ENCODE measurements around the gene TEX22.
A peak's percentile ranks its signal among the peaks of the same experiment; 100 is the strongest.

TEX22 gene

GRCh38 chr14:105439710-105440553, 41.6 kb downstream of the TEX22 start:
- no peak for DNase-seq (ENCODE audit: low read depth in 2 of 2)

DNA sequence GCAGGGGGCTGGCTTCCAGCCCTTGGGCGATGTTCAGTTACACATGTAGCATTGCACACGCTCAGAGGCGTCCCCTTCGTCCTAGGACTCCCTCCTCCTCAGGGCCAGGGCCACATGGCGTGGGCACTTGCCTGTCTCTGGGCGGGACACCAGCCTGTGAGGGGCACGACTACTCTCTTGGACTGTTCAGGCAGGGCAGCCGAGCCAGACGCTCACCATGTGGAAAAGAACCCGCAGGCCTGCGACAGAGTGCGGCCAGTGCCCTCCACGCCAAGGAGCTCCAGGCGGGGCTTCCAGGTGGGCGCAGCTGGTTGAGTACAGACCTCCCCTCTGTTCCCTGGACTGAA, 42.2 kb downstream of the TEX22 start:
- DNase-seq (ENCODE audit: low read depth in 2 of 2), result no peak

GRCh38 chr14:105440992-105441391, 42.7 kb downstream of the TEX22 start:
- no peak for DNase-seq (ENCODE audit: low read depth in 2 of 2)

DNA sequence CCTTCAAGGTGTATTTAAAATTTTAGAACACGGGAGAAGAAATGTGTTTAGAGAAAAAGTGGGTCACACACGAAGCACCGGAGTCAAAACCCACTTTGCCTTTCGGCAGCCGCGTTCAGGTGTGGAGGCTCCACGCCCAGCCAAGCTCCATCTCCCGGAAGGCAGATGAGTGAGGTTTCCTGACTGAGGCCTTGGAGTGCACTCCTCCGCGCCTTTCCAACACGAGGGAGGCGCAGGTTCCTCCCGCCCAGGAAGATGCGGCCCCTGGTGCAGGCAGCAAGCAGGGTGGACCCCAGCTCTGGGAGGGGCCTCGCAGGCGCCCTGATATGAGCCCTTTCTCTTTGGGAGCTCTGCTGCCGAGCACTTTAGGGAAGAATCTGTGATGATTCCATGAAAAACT, 43.8 kb downstream of the TEX22 start:
- DNase-seq (ENCODE audit: low read depth in 2 of 2), result no peak

DNA sequence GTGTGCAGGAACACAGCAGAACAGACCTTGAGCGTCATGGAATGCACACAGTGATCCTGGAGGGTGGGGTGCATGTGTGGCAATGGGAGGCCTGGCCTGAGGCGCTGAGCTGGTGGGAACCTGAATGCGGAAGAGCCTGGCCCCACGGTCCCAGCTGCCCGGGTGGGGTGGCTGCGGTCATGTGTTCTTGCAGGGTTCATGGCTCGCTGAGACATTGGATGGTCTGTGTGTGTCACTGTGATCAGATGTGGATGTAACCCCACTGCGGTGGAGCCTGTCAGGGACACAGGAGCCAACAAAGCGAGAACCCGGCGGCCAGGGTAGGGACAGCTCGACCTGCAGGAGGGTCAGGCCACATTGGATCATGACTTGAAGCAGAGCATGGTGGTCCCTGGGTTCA, 44.5 kb downstream of the TEX22 start:
- no peak for DNase-seq (ENCODE audit: low read depth in 2 of 2)

DNA sequence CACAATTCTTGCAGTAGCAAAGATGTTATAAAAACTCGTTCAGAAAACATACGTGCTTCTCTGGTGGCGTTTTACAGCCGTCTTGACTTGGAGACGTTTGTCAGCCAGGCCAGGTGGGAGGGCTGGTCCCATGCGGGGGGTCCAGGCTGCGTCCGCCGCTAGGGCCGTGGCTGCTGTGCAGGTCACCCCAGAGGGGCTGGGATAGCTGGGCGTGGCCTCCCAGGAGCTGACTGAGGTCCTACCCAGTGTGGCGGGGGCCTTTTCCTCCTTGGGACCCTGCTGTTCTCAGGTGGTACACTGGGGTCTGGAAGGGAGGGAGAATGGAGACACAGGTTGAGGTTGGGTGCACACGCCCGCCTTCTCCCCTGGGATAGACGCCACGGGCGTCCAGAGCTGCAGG, 46.5 kb downstream of the TEX22 start:
- no peak for DNase-seq (ENCODE audit: low read depth in 2 of 2)

DNA sequence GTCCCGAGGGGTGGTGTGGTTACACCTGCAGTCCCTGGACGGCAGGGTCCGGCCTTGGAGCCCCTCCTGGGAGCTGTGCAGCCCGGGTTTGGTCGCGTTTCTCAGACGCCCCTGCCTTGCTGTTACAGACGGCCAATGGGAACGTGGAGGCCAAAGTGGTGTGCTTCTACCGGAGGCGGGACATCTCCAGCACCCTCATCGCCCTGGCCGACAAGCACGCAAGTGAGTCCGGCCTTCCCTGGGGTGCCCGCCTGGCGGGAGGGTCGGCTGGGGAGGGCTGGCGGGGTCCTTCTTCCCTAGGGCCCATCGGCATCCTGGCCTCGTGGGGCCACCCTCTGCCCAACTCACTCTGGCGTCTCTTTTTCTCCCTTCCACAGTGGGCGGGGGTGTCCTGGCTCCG, 47.0 kb downstream of the TEX22 start:
- DNase-seq (ENCODE audit: low read depth in 2 of 2), result no peak

GRCh38 chr14:105445901-105446845, 47.8 kb downstream of the TEX22 start:
- DNase-seq (ENCODE audit: low read depth in 2 of 2), result no peak

DNA sequence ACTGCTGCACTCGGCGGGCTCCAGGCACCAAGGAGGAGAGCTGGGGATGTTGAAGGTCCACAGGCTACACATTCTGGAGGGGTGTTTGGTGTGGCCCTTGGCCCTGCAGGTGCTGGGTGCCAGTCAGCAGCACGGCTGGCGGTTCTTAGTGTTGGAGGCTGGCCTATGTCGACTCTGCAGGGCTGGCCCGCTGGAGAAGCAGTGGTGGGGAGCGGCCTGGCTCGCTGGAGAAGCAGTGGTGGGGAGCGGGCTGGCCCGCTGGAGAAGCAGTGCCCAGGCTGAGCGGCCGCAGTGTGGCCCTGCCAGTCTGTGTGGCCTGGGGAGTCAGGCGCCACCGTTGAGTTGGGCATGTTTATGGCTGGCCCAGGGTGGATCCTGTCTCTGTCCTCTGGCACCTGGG, 48.6 kb downstream of the TEX22 start:
- no peak for DNase-seq (ENCODE audit: low read depth in 2 of 2)

DNA sequence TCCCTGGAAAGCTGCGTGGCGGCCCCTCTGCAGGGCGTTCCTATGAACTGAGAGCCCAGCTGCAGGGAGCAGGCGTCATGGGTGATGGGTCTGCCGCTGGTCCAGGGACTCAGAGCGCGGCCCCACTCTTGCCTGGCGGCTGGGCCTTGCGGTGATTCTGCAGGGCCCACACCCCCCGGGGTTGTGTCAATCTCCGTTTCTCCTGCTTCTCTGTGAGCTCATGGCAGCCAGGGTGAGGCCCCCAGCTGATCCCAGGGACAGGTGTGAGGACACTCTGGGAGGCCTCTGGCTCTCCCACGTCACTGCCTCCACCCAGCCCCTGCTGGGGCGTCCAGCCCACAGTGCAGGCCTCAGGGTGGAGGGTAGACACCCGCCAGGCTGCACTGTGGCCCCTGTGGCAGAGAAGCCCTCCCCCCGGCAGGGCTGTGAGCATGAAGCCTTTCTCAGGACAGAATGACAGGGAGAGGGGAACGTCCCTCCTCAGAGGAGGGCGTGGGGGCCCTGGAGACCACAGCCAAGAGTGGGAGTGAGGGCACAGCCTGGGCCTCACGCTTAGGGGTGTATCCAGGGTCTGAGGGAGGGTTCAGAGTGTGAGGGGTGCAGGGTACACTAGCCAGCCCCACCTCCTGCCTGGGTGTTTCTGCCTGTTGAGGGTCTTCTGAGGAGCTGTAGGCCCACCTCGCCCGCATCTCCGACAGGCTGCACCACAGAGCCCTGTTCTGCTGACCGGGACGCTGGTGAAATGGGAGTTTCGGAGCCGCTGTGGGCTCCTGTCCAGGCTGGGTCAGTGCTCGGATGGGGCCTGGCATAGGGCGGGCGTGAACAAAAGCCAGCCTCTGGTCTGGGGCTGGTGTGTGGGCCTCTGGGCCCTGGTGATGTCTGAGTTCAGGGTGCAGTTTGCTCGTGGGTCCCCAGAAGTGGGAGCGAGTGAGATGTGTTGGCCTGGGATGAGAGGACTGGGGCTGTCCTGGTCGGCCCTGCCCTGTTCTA, 49.6 kb downstream of the TEX22 start:
- no peak for DNase-seq (ENCODE audit: low read depth in 2 of 2)

GRCh38 chr14:105448706-105449111, 50.4 kb downstream of the TEX22 start:
- peak; percentile 30 to 56 for DNase-seq (ENCODE audit: low read depth in 2 of 2)

- DNase-seq (ENCODE audit: low read depth in 2 of 2), result no peak
These were observed 51.2 kb downstream of the TEX22 start for GRCh38 chr14:105449276-105450122.

DNA sequence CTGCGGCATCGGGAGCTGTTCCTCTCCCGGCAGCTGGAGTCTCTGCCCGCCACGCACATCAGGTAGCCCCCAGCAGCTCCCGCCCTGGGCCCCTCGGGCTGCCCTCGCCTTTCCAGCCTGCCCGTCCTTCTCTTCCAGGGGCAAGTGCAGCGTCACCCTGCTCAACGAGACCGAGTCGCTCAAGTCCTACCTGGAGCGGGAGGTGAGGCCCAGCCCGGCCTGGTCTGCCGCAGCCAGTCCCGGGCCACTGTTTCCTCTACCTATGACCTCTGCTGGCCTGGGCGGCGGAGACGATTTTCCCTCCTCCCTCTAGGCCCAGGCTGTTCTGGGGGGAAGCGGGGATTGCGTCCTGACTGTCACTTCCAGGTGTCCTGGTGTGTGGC, 51.8 kb downstream of the TEX22 start:
- no peak for DNase-seq (ENCODE audit: low read depth in 2 of 2)

DNA sequence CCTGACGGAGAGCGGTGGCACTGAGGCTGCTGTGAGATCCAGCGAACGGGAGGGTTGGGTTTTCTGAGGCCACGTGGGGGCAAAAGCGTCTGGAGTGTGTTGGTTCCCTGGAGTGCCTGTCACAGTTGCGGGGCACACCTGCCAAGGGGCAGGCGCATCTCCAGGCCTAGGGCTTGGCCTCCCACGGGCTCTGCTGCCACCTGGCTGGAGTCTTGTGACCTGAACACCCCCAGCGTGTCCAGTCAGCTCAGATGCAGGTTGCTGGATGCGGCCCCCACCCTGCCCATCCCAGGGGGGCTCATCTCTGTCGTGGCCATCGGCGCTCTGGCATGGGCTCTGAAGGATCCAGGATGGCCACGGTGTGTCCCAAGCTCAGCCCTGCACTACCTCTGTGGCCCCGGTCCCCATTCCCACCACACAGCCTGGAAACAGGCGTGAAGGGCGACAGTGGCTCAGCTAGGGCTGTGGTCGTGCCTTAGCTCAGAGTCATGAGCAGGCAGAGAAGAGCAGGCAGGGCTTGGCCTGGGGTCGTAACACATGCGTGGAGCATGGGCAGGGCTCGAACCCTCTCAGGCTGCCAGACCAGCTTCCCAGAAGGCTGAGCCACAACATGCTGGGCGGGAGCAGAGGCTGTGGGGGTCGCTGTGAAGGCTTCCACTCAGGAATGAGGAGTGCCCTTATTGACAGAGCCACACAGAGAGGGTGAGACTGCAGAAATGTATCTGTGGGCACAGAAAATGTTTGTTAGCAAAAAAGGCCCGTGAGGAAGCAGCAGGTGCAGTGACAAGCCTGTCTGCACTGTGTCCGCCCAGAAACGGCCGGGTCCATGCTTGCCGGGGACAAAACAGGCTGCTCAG, 52.8 kb downstream of the TEX22 start:
- no peak for DNase-seq (ENCODE audit: low read depth in 2 of 2)

GRCh38 chr14:105452963-105453362, 54.6 kb downstream of the TEX22 start:
- DNase-seq (ENCODE audit: low read depth in 2 of 2), result no peak

GRCh38 chr14:105453847-105454246, 55.5 kb downstream of the TEX22 start:
- no peak for DNase-seq (ENCODE audit: low read depth in 2 of 2)

DNA sequence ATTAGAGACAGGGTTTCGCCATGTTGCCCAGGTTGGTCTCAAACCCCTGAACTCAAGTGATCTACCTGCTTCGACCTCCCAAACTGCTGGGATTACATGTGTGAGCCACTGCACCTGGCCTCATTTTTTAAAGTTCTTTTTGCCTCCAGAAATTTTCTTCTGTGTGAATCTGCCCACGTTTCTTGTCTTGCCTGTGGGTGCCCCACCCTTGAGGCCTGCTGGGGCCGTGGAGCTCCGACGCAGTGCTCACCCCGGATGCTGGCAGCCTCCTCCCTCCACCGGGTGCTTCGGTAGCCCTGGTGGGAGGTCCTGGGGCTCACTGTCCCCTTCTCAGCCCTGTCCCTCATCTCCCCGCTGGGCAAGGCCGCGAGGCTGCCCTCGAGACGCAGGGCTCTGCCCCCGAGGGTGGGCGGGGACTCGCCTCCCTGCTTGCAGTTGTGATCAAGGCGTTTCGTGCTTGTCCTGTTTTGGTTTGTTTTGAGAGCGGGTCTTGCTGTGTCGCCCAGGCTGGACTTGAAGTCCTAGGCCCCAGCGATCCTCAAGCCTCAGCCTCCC, 56.8 kb downstream of the TEX22 start:
- no peak for DNase-seq (ENCODE audit: low read depth in 2 of 2)

DNA sequence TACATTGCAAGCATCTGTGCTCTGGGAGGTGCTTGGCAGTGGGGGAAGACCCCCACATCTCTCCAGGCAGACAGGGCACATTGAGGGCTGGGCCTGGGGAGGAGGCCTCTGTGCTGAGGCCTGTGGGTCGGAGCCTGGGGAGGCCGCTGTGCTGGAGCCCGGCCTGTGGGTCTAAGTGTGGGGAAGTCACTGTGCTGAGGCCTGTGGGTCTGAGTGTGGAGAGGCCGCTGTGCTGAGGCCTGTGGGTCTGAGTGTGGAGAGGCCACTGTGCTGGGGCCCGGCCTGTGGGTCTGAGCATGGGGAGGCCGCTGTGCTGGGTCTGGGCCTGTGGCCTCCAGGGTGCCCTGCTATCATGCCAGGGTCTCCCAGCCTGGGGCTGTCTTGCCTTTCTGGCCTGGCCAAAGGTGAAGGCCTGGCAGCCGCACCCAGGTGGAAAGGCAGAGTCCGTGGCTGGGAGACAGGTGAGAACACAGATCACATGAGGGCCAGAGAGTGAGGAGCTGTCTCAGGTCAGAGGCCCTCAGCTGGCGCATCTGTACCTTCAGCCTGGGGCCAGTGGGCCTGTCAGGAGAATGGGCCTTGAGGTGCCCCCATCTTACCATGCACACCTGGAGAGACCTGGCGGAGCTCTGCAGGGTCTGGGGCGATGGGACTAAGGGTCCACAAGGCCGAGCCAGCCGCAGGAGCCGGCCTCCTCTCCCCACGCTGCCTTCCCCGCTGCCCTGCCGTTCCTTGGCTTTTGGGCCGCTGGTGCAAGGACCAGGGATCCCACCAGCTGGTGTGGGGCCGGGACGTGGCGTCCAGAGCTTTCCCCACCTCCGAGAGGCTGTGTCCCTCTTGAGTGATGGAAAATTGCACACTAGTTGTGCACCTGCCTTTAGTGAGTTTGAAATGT, 57.7 kb downstream of the TEX22 start:
- DNase-seq (ENCODE audit: low read depth in 2 of 2), result no peak

All from stimulated activated CD8-positive, alpha-beta memory T cell treated with anti-CD3 and anti-CD28 coated beads, Interleukin-7, amount 100 ng/mL, for 1 hour (primary cell).